Stimulated activated CD8-positive, alpha-beta memory T cell treated with anti-CD3 and anti-CD28 coated beads, Interleukin-15, amount 100 ng/mL, for 4 hours (primary cell): ENCODE data around the gene CCNE1.

Experiments
- DNase-seq, 2 donors: peaks; one replicate each; pipeline ENCODE4 v3.0.0-alpha.2; 2020; ENCODE audit warnings: low read depth in 2 of 2

CCNE1 gene

GRCh38 chr19:29811125-29812079 is at the start of gene CCNE1:
TSS of gene CCNE1 (plus strand) at chr19:29811991. CDS start at chr19:29812556, 565 bp downstream.
- DNase-seq: peak; percentile 83 to 89

DNA sequence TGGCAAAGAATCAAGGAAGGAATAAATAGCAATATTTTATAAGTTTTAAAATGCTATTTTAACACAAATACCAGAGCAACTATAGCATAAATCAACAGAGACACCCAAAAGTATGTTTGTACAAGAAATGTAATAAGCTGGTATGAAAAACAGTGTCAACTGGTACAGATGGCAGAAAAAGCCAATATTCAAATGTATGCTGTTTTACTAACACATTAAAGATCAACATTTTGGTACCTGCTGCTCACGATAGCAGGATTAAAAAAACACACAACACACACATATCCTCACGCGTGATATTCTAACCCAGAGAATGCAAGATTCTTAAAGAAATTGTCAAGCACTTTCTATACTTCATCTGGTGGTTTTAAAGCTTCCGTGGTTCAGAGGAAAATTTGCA is 48.6 kb upstream of the CCNE1 start:
- DNase-seq: no peak

GRCh38 chr19:29764361-29764760 is 47.4 kb upstream of the CCNE1 start:
- no peak for DNase-seq

DNA sequence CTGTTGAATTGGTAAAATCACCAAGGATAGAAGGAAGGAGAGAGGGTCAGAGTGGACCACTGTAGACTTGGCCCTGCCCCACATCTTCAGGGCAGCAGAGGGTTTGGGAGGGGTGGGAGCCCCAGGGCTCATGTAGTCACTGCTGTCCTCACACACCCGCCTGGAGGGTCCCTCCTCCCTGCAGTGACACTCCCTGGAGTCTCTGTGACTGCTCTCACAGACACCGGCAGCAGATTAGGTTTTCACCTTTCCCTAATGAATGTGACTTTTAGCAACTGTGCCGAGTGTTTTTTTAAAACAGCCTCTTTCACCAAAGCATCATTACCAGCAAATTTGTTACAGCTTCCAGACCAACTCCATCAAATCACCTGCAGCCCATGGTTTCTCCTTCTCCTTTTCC is 45.7 kb upstream of the CCNE1 start:
- DNase-seq: no peak

DNA sequence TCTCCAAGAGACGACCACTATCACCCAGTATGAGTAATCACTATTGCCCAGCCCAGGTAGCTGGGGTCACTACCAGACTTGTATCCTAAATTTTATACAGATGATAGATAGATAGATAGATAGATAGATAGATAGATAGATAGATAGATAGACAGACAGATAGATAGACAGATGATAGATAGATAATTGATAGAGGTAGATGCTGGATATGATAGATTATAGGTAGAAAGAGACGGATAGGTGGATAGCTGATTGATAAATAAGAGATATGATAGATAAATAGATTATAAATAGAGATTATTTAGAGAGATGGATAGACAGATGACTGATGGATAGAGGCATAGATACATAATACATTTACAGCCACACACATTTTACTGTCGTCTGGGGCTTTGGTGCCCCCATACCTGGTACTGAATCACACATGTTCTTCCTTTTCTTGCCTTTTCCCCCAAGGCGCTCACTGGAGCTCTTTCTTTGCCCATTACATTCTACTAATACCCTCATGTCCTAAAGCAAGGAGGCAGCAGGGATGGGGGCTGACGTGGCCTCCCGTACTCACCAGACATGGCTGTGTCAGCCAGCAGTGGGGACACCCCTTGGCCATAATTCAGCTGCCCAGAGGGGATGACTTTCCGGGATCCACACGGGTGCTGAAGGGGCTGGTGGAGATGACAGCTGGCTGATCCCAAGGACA is 44.6 kb upstream of the CCNE1 start:
- DNase-seq: no peak

GRCh38 chr19:29768166-29768565 is 43.6 kb upstream of the CCNE1 start:
- DNase-seq: no peak

- DNase-seq: no peak
Measured at GRCh38 chr19:29769997-29770396, 41.8 kb upstream of the CCNE1 start.

DNA sequence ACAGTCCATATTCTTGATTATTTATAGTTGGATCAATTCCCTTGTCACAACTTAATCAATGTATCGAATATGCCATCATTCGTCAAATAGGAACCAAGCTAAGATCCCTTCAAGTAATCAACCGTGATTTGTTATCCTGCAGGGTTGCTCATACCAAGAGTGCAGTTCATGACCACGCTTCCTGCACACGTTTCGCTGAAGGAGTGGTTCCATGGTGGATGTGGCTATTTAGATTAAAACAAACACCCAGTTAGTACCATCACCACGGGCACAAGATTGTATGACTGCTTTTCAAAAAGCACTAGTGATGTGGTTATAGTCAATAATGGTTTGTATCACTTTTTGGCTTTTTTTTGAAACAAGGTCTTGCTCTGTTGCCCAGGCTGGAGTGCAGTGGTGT is 41.1 kb upstream of the CCNE1 start:
- no peak for DNase-seq

GRCh38 chr19:29771708-29772414 is 39.9 kb upstream of the CCNE1 start:
- no peak for DNase-seq

DNA sequence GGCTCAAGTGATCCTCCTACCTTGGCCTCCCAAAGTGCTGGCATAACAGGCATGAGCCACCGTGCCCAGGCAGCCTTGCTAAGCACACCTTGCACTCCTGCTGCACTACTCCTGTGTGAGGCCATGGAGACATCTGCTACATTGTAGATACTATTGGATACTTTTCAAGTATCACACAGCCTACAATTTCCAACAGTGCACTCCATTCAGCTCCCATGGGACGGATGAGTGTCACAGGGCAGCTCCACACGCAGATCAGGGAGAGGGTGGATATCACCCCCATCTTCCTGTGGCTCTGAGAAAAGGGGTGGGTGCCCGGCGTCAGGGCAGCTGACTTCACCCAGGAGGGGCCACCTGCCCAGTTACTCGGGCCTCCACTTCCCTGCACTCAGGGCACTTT is 39.1 kb upstream of the CCNE1 start:
- no peak for DNase-seq

- DNase-seq: no peak
Measured at GRCh38 chr19:29773141-29773540, 38.6 kb upstream of the CCNE1 start.

- no peak for DNase-seq
Measured at GRCh38 chr19:29774126-29774525, 37.7 kb upstream of the CCNE1 start.

DNA sequence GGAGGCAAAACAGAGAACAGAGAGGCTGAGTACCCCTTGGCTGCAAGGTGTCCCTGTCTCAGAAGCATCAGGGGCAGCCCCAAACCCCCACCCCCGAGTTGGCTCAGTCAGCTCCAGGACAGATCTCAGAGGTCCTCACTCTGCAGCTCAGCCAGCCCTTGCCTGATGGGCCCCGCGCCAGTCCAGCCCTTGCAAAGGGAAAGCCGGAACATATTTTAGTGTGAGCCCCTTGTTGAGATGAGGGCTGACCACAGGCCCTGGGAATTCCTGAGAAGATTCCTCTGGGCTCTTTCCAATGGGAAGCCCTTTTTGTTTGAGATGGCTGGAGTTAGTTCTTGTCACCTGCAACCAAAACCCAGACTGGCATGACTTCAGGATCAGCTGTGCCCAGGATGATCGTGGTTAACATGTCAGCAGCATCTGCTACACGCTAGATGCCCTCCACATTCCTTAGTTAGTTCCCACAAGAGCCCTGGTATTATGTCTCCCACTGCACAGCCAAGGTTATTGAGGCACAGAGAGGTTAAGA is 33.9 kb upstream of the CCNE1 start:
- DNase-seq: no peak

DNA sequence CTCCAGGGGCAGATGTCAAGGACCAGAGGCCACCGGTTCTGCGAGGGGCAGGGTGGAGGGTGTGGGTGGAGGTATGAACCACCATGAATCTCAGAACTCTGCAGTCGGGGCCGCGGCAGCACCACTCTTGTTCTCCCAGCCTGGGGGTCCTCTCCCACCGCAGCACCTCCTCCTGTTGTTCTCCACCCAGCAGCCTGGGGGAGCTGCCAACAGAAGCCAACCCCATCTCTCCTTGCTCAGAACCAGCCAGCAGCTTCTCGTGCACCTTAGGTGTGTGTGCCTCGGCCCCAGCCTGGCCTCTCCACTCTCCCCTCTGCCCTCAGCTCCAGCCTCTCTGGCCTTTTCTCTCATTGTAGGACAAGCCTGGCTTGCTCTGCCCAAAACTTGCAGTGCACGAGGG is 31.9 kb upstream of the CCNE1 start:
- no peak for DNase-seq

DNA sequence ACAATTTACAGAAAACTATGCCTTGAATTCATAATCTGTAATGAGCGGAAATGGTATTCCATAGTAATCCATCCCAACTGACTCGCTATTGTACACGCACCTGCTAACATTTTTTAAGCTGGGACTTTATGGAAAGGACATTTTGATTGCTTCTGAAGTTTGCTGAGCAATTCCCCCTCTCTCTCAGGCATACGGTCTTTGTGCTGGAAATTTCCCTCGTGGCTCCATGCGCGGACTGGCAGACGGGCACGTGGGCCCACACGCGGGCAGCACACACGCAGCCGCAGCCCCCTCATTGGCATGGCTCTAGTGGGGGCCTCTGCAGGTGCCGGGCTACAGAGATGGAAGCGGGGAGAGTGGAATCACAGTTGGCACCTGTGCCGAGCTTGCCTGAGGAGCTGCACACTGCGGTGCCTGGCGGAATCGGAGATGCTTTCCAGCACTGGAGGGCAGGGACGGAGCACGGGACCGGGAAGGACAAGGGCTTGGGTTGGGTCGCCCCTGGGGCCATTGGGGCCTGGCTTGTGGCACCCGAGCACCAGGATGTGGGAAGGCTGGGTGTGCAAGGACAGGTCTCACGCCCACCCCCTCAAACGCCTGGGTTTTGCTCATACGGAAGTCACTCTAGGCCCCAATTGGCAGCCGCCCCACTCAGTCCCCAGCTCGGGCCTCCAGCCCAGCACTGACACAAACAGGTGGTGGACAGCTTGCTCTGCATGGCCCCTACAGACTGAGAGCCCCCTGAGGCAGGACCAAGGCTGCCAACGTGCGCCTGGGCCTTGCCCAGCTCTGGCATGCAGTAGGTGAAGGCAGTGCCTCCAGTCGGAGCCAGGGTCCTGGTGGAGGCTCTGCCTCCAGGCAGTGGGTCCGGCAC is 30.2 kb upstream of the CCNE1 start:
- DNase-seq: no peak

GRCh38 chr19:29782260-29782580 is 29.6 kb upstream of the CCNE1 start:
- DNase-seq: no peak

DNA sequence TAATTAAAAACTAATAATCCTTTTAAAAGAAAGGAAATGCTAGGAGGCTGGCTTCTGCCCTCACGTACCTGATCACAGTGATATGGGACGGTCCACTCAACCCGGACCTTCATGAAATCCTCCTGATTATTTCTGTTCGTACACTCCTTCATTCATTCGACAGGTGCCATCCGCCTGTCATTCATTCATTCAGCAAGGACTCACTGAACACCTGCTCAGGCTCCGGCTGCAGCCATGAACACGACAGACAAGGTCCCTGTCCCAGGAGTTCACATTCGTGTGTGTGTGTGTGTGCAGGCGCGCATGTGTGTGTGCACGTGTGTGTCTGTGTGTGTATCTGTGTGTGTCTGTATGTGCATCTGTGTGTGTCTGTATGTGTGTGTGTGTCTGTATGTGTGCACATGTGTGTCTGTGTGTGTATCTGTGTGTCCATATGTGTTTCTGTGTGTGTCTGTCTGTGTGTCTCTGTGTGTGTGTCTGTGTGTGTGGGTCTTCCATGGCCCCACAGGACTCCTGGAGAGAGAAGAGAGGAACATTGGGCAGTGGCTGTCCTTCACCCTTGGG is 28.1 kb upstream of the CCNE1 start:
- no peak for DNase-seq

GRCh38 chr19:29784598-29785223 is 27.1 kb upstream of the CCNE1 start:
- DNase-seq: no peak

- no peak for DNase-seq
Measured at GRCh38 chr19:29785360-29785759, 26.4 kb upstream of the CCNE1 start.

- no peak for DNase-seq
Measured at GRCh38 chr19:29785955-29786589, 25.7 kb upstream of the CCNE1 start.
